Left lung (tissue), 10 donors: Measurements from ENCODE around the gene UNC5C. TPM values are rescaled to one million over a fixed set of nuclear protein-coding genes. Genes with fewer than 3 reads are reported as not detected.

Experiments used
- ATAC-seq: fragments of 200-7000 bp; cut with Tn5 transposase; one replicate; pipeline ENCODE4 v1.9.1; 2020; ENCODE audit warnings: moderate library complexity
- DNase-seq, 4 donors: peaks; one replicate each; pipeline ENCODE4 v3.0.0-alpha.2; 2013 to 2020
- H3K27ac ChIP-seq, 2 donors: fragments of 200-600 bp; sonication (generic) in 1 of 2; one replicate each; pipeline versions ENCODE4 v1.5.0 to v1.8.0; 2020 to 2021
- H3K27me3 ChIP-seq, 2 donors: fragments of 200-600 bp; sonication (generic) in 1 of 2; one replicate each; pipeline versions ENCODE4 v1.5.0 to v1.8.0; 2020 to 2021
- H3K36me3 ChIP-seq, 2 donors: fragments of 200-600 bp; sonication (generic) in 1 of 2; one replicate each; pipeline versions ENCODE4 v1.5.0 to v1.8.0; 2020 to 2021
- H3K4me1 ChIP-seq, 2 donors: fragments of 200-600 bp; one replicate each; pipeline ENCODE4 v1.8.0; 2021
- H3K4me3 ChIP-seq, 2 donors: fragments of 200-600 bp; sonication (generic) in 1 of 2; one replicate each; pipeline versions ENCODE4 v1.5.0 to v1.8.0; 2020 to 2021; ENCODE audit warnings: mild to moderate bottlenecking in 1 of 2
- H3K9me3 ChIP-seq, 2 donors: fragments of 200-600 bp; sonication (generic) in 1 of 2; one replicate each; pipeline versions ENCODE4 v1.5.0 to v1.8.0; 2020 to 2021
- intact Hi-C, 2 donors: fragments of 100-400 bp; cut with DNase I; formaldehyde crosslinking; loops; one replicate each; pipeline versions ENCODE4 v1.11.2 to v1.14.2; 2022
- polyA plus RNA-seq, 6 donors: library from polyadenylated mRNA; unstranded; fragments of 120-200 nt; gene quantifications; one replicate each; pipeline ENCODE4 v1.2.1, GENCODE V29; 2013; ENCODE audit not compliant: insufficient read length in 6 of 6
- total RNA-seq, 2 donors: library from RNA; stranded (reverse); fragmentation: NEBNext Ultra II Directional; extraction: Animal tissue kit (Norgen Biotek cat#: 25700); gene quantifications; one replicate each; pipeline ENCODE4 v1.2.1, GENCODE V29; 2021
- TF ChIP-seq, protein P1 (sequence below), 2 donors: fragments of 200-600 bp; sonication (generic) in 1 of 2; IDR thresholded peaks; one replicate each; pipeline versions ENCODE4 v1.5.0 to v1.8.0; 2021; ENCODE audit warnings: antibody characterized with exemption in 2 of 2
- donor health status: DM: no; HTN: yes; CAD: no.
- donor health status: DM: no; HTN: no; CAD: no.

UNC5C gene
- total and polyA plus RNA-seq, 8 donors, result 9.0 to 49.5 (median 40.5) TPM

DNA sequence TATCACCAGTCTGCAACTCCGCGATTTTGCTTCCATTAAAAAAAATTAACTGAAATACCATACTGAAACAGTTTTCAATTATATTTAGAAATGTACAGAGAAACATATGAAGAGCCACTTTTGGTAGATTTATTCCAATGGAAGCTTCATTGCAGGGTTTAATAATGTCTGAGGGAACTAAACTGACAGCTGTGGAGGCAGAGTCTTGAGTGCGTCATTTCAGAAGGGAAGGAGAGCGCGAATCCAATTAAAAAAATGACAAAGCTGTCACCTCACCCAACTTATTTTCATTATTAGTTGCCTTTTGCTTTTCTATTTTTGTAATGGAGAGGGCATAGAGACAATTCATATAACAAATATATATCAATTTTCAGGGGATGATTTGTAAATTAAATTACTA lies 104.0 kb downstream of the UNC5C start:
- intact Hi-C loops, result no loop called here
- no peak overlapping the region for H3K27ac ChIP-seq
- DNase-seq (no peak), ATAC-seq (no peak)
- H3K4me1 ChIP-seq, result no peaks in the 10 kb centered on the region
- TF ChIP-seq, protein P1, sequence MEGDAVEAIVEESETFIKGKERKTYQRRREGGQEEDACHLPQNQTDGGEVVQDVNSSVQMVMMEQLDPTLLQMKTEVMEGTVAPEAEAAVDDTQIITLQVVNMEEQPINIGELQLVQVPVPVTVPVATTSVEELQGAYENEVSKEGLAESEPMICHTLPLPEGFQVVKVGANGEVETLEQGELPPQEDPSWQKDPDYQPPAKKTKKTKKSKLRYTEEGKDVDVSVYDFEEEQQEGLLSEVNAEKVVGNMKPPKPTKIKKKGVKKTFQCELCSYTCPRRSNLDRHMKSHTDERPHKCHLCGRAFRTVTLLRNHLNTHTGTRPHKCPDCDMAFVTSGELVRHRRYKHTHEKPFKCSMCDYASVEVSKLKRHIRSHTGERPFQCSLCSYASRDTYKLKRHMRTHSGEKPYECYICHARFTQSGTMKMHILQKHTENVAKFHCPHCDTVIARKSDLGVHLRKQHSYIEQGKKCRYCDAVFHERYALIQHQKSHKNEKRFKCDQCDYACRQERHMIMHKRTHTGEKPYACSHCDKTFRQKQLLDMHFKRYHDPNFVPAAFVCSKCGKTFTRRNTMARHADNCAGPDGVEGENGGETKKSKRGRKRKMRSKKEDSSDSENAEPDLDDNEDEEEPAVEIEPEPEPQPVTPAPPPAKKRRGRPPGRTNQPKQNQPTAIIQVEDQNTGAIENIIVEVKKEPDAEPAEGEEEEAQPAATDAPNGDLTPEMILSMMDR (IDR thresholded peaks at IDR 0.05), result no peak
- no peak overlapping the region for H3K4me3 ChIP-seq
- H3K36me3 ChIP-seq, result no peaks in the 10 kb centered on the region
- no peaks in the 10 kb centered on the region for H3K9me3 ChIP-seq
- H3K27me3 ChIP-seq, result no peaks in the 10 kb centered on the region

DNA sequence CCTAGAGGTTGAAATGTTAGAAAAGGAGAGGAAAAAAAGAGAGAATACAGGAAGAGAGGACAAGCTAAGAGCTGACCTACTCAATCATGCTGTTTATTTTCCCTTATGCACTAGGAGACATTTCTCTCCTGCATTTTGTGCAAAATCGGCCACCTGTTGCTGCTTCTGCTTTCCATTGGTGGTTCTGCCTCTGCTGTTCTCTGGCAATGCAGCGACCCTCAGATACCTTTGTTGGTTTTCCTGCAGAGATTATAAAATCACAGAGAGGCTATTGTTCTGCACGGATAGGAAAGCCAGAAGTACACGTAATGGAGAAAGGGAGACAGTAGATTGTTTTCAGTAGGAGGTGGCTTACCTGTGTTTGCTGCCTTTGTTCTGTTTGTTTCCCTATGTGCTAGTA lies 108.9 kb downstream of the UNC5C start:
- Histone ChIP-seq H3K27ac (no peak overlapping the region), H3K36me3 (no peaks in the 10 kb centered on the region), H3K4me3 (no peak overlapping the region), H3K9me3 (no peaks in the 10 kb centered on the region), H3K4me1 (no peaks in the 10 kb centered on the region), H3K27me3 (no peaks in the 10 kb centered on the region)
- TF ChIP-seq, protein P1 (IDR thresholded peaks at IDR 0.05), result no peak
- ATAC-seq (no peak), DNase-seq (no peak)
- intact Hi-C loops, result no loop called here

DNA sequence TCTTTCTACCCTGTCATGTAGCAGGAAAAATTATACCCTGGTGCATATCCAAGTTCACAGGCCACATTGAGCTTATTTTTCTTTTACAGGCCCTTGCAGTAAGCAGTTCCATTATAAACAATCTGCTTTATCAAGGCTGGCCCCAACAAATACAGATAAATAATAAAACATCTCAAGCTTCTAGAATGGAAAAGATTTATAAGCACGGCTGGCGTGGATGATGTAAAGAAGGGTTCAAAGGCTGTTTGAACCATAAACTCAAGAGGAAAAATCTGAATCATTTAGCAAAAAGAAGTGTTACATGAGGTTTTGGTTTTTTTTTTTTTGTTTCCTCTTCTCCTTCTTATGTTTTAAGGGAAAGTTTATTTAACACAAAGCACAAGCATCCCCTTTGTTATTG lies 109.7 kb downstream of the UNC5C start:
- DNase-seq, result no peak
- no peaks in the 10 kb centered on the region for H3K36me3 ChIP-seq
- H3K4me3 ChIP-seq, result no peak overlapping the region
- intact Hi-C loops, result no loop called here
- H3K27me3 ChIP-seq, result no peaks in the 10 kb centered on the region
- no peak for ATAC-seq
- no peaks in the 10 kb centered on the region for H3K9me3 ChIP-seq
- TF ChIP-seq, protein P1 (IDR thresholded peaks at IDR 0.05), result no peak
- H3K27ac ChIP-seq, result no peak overlapping the region
- no peaks in the 10 kb centered on the region for H3K4me1 ChIP-seq

DNA sequence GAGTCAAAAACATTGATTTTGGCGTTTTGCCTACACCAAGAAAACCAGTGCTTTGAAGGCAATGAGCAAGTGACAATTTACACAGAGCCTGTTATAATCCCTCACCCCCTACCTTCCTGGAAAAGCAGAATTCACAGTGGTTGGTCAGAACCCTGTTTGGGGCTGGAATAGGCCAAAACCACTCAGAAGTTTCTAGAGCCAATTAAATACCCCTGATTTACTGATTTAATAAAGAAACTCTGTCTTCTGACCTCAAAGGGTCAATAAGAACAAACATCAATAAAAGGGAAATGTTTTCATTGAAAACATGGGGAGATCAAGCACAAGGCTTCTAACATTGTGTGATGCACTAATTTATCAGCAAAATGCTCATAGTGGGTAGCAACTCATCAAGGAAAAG lies 116.3 kb downstream of the UNC5C start:
- Histone ChIP-seq H3K4me1 (no peaks in the 10 kb centered on the region), H3K27ac (no peak overlapping the region), H3K27me3 (no peaks in the 10 kb centered on the region), H3K36me3 (no peaks in the 10 kb centered on the region), H3K9me3 (no peaks in the 10 kb centered on the region), H3K4me3 (no peak overlapping the region)
- DNase-seq (no peak), ATAC-seq (no peak)
- TF ChIP-seq, protein P1 (IDR thresholded peaks at IDR 0.05), result no peak
- intact Hi-C loops, result no loop called here

DNA sequence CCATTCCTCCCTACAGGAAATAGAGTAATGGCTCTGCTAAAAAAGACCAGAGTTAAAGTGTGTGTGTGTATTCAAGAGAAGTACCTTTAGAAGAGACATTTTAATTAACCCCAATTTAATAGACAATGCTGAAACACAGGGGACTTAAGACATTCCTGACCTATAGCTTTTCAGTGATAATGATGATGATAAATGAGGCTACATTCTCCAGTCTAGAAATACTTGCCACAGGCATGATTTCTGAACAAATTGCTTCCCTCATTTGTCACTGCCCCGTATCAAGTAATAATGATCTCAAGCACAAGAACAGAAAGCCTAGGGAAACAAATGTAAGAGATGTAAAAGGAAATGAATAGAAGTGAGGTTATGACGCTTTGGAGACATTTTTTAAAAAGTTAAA lies 117.1 kb downstream of the UNC5C start:
- ATAC-seq (no peak), DNase-seq (no peak)
- Histone ChIP-seq H3K4me3 (no peak overlapping the region), H3K9me3 (no peaks in the 10 kb centered on the region), H3K36me3 (no peaks in the 10 kb centered on the region), H3K27ac (no peak overlapping the region), H3K4me1 (no peaks in the 10 kb centered on the region), H3K27me3 (no peaks in the 10 kb centered on the region)
- TF ChIP-seq, protein P1 (IDR thresholded peaks at IDR 0.05), result no peak
- intact Hi-C loops, result no loop called here
